HG03575 (cell line): ENCODE data around the gene DNAH14.
"Not testable (repeated sequence)": the region's sequence is repeated elsewhere in the genome, so short reads cannot be mapped to it uniquely, and the experiment has no call there.

ENCODE experiments used
- ATAC-seq: cut with Tn5 transposase; IDR thresholded peaks from one replicate; pipeline ENCODE4 v1.9.1; 2021; ENCODE audit not compliant: unreplicated experiment, insufficient number of reproducible peaks, low FRiP score; ENCODE audit errors: extremely low read depth

DNAH14 gene

GRCh38 chr1:225300381-225300780 is 370.9 kb downstream of the DNAH14 start:
- no peak for ATAC-seq

- no peak for ATAC-seq
These were observed 375.5 kb downstream of the DNAH14 start for GRCh38 chr1:225304996-225305395.

GRCh38 chr1:225310544-225310943 is 381.1 kb downstream of the DNAH14 start:
- not testable (repeated sequence) for ATAC-seq

- ATAC-seq, result no peak
These were observed 389.5 kb downstream of the DNAH14 start for GRCh38 chr1:225318706-225319575.

GRCh38 chr1:225319871-225320270 is 390.4 kb downstream of the DNAH14 start:
- no peak for ATAC-seq

GRCh38 chr1:225321784-225322183 is 392.3 kb downstream of the DNAH14 start:
- ATAC-seq, result no peak

- no peak for ATAC-seq
These were observed 399.6 kb downstream of the DNAH14 start for GRCh38 chr1:225329041-225329440.

- ATAC-seq, result not testable (repeated sequence)
These were observed 400.5 kb downstream of the DNAH14 start for GRCh38 chr1:225329996-225330395.

GRCh38 chr1:225332686-225333085 is 403.2 kb downstream of the DNAH14 start:
- ATAC-seq, result no peak

GRCh38 chr1:225335098-225335778 is 405.8 kb downstream of the DNAH14 start:
- ATAC-seq, result not testable (repeated sequence)

- no peak for ATAC-seq
These were observed 409.1 kb downstream of the DNAH14 start for GRCh38 chr1:225338545-225338944.

GRCh38 chr1:225341642-225342041 is 412.2 kb downstream of the DNAH14 start:
- ATAC-seq, result no peak

GRCh38 chr1:225342695-225343094 is 413.2 kb downstream of the DNAH14 start:
- ATAC-seq, result no peak

GRCh38 chr1:225343618-225344017 is 414.1 kb downstream of the DNAH14 start:
- no peak for ATAC-seq

GRCh38 chr1:225347123-225347683 is 417.7 kb downstream of the DNAH14 start:
- ATAC-seq, result no peak

- no peak for ATAC-seq
These were observed 418.9 kb downstream of the DNAH14 start for GRCh38 chr1:225348400-225348799.

GRCh38 chr1:225349826-225350225 is 420.4 kb downstream of the DNAH14 start:
- no peak for ATAC-seq

- ATAC-seq, result no peak
These were observed 421.4 kb downstream of the DNAH14 start for GRCh38 chr1:225350872-225351271.

GRCh38 chr1:225354906-225355305 is 425.4 kb downstream of the DNAH14 start:
- no peak for ATAC-seq

- ATAC-seq, result no peak
These were observed 426.4 kb downstream of the DNAH14 start for GRCh38 chr1:225355863-225356262.
